Measurements from ENCODE around the gene IQCE.

Gene IQCE

DNA sequence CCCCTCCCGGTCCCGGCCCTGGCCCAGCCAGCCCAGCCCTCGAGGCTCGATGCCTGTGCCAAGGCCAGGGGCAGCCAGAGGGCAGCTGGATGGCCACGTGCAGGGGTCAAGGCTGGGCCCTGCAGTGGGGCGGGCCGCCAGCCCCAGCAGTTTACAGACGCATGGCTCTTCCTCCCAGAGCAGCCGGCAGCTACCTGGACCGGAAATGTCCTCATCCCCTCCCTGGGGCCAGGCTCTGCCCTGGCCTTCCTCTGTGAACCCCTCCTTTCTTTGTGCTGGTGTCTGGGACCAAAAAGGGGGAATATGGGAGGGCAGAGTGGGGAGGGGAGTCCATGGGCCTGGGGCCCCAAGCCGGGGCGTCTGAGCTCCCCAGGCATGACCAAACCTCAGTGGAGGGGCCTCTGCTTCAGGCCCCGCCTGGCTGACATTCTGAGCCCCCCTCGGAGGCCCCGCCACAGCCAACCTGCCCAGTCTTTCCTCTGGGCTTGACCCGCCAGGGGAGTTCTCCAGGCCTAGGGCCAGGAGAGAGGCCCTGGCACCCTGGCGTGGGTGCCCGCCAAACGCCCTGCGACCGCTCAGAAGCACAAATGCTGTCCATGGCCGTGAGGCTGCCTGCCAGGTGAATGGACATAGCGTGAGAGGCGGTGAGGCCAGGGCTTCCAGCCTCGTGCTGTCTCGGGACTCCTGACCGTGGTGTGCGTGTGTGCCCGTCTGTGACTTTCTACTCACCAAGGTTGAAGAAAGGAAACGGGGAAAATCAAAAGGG is 104.5 kb downstream of the IQCE start:
- TF ChIP-seq, protein P1, sequence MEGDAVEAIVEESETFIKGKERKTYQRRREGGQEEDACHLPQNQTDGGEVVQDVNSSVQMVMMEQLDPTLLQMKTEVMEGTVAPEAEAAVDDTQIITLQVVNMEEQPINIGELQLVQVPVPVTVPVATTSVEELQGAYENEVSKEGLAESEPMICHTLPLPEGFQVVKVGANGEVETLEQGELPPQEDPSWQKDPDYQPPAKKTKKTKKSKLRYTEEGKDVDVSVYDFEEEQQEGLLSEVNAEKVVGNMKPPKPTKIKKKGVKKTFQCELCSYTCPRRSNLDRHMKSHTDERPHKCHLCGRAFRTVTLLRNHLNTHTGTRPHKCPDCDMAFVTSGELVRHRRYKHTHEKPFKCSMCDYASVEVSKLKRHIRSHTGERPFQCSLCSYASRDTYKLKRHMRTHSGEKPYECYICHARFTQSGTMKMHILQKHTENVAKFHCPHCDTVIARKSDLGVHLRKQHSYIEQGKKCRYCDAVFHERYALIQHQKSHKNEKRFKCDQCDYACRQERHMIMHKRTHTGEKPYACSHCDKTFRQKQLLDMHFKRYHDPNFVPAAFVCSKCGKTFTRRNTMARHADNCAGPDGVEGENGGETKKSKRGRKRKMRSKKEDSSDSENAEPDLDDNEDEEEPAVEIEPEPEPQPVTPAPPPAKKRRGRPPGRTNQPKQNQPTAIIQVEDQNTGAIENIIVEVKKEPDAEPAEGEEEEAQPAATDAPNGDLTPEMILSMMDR (IDR thresholded peaks at IDR 0.05; ENCODE audit: low read depth, low read length), result no peak

DNA sequence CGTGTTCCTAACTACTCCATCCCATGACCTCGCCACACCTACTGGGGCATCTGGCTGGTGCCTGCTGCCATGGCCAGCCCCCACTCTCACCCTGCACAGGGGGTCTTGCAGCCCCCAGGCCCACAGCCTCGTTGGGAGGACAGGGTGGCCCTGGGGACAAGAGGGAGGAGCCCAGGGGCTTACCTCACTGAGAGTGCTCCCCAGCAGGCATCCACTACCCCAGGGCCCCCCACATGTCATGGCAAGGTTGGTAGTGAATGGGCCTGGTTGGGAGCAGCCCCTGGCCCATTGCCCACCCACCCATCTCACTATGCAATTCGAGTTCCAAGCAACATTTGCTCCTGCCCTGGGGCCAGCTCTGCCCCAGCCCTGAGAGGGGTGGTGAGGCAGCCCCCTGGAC is 105.2 kb downstream of the IQCE start:
- no peak overlapping the region for H3K4me3 ChIP-seq (ENCODE audit: low read depth, low read length)
- TF ChIP-seq, protein P1 (IDR thresholded peaks at IDR 0.05; ENCODE audit: low read depth, low read length), result no peak

More for the DNA sequence above, 104.5 kb downstream of the IQCE start:
- H3K4me3 ChIP-seq (ENCODE audit: low read depth, low read length), result no peak overlapping the region

Data from WI38 (cell line).